ENCODE results near the gene RAP2C. TPM values are rescaled to one million over a fixed set of nuclear protein-coding genes. Genes with fewer than 3 reads are reported as not detected.
A peak's percentile ranks its signal among the peaks of the same experiment; 100 is the strongest.

The RAP2C gene
- total RNA-seq, 2 experiments from 2014 or later, result 47.1 to 47.8 TPM

- ChIA-PET CTCF (interaction anchor here (0.6 kb wide), 1 partner anchor 1099 kb away, joined by 3 read pairs; no protein-coding TSS in a partner anchor), POLR2A (interaction anchor here (0.8 to 2.7 kb wide), 9 partner anchors 8 to 404 kb away, joined by 3 to 9 read pairs (median 4); partner anchors contain the start of genes MBNL3 and STK26)
- no peaks in the 10 kb centered on the region for H3K27me3 Mint-ChIP-seq
- peak overlapping the region; percentile 79 for H3K4me3 Mint-ChIP-seq
- H3K9me3 Mint-ChIP-seq, result no peaks in the 10 kb centered on the region
- peaks cover 35% of the 10 kb centered on the region for H3K4me1 Mint-ChIP-seq
- H3K27ac Mint-ChIP-seq, result peak overlapping the region; percentile 91
- DNase-seq, result peak; percentile 76
- H3K36me3 Mint-ChIP-seq (ENCODE audit: low read depth), result peaks cover 26% of the 10 kb centered on the region
These were observed 1.8 kb downstream of the RAP2C start for GRCh38 chrX:132217203-132218073.

DNA sequence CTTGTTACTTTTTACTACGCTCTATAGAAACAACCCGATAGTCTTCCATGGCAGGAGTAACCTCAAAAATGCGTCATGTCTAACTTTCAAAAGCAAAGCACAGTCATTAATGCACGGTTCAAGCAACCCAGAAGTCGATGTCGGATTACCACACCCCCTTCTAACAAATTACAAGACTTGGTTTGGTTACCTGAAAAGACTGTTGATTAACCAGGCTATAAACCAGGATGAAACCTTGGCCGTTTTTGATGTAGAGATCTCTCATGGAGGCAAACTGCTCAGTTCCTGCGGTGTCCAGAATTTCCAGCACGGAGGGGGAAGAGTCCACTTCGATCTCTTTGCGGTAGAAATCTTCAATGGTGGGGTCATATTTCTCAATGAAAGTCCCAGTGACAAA, 2.4 kb downstream of the RAP2C start:
- no peak for DNase-seq
- Mint-ChIP-seq H3K4me1 (peaks cover 38% of the 10 kb centered on the region), H3K27me3 (no peaks in the 10 kb centered on the region), H3K36me3 (ENCODE audit: low read depth) (peaks cover 29% of the 10 kb centered on the region), H3K9me3 (no peaks in the 10 kb centered on the region), H3K4me3 (peak overlapping the region; percentile 79), H3K27ac (peak overlapping the region; percentile 91)
- CTCF ChIA-PET, result no interaction called here
- POLR2A ChIA-PET, result interaction anchor here (0.8 to 1.7 kb wide), 5 partner anchors 8 to 403 kb away, joined by 3 to 5 read pairs (median 4); partner anchors contain the start of gene STK26

- ChIA-PET CTCF (no interaction called here), POLR2A (interaction anchor here (0.8 to 1.7 kb wide), 4 partner anchors 9 to 403 kb away, joined by 3 to 5 read pairs (median 4); partner anchors contain the start of gene STK26)
- H3K27me3 Mint-ChIP-seq, result no peaks in the 10 kb centered on the region
- H3K36me3 Mint-ChIP-seq (ENCODE audit: low read depth), result peaks cover 34% of the 10 kb centered on the region
- peak overlapping the region; percentile 79 for H3K4me3 Mint-ChIP-seq
- no peak for DNase-seq
- H3K4me1 Mint-ChIP-seq, result peaks cover 43% of the 10 kb centered on the region
- no peaks in the 10 kb centered on the region for H3K9me3 Mint-ChIP-seq
- peak overlapping the region; percentile 91 for H3K27ac Mint-ChIP-seq
These were observed 3.0 kb downstream of the RAP2C start for GRCh38 chrX:132216283-132216682.

- Mint-ChIP-seq H3K27me3 (no peaks in the 10 kb centered on the region), H3K4me1 (peaks cover 45% of the 10 kb centered on the region), H3K36me3 (ENCODE audit: low read depth) (peaks cover 45% of the 10 kb centered on the region), H3K4me3 (peak overlapping the region; percentile 34), H3K9me3 (no peaks in the 10 kb centered on the region), H3K27ac (peak overlapping the region; percentile 48)
- POLR2A ChIA-PET, result no interaction called here
- DNase-seq, result no peak
- CTCF ChIA-PET, result no interaction called here
These were observed 4.7 kb downstream of the RAP2C start for GRCh38 chrX:132214518-132214917.

- no peak overlapping the region for H3K4me3 Mint-ChIP-seq
These were observed 9.7 kb downstream of the RAP2C start for GRCh38 chrX:132209527-132209926.

DNA sequence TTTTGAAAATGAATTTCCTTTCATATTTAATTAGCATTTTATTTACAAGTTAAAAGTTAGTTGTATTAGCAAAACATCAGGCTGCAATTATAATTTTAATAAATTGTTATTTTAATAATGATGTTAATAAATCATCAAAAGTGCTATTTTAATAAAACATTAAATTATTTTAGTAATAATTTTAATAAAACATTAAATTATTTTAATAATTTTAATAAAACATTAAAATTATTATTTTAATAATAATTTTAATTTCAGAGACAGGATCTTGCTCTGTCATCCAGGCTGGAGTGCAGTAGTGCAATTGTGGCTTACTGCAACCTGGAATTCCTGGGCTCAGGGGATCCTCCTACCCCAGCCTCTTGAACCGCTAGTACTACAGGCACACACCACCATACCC, 10.8 kb downstream of the RAP2C start:
- ChIA-PET POLR2A (interaction anchor here (1.0 kb wide), 1 partner anchor 9 kb away, joined by 4 read pairs; no protein-coding TSS in a partner anchor), CTCF (interaction anchor here (1.1 kb wide), 1 partner anchor 382 kb away, joined by 3 read pairs; no protein-coding TSS in a partner anchor)
- no peaks in the 10 kb centered on the region for H3K9me3 Mint-ChIP-seq
- no peak overlapping the region for H3K4me3 Mint-ChIP-seq
- peaks cover 27% of the 10 kb centered on the region for H3K4me1 Mint-ChIP-seq
- DNase-seq, result no peak
- H3K36me3 Mint-ChIP-seq (ENCODE audit: low read depth), result peaks cover 40% of the 10 kb centered on the region
- H3K27me3 Mint-ChIP-seq, result no peaks in the 10 kb centered on the region
- no peak overlapping the region for H3K27ac Mint-ChIP-seq

More at GRCh38 chrX:132209527-132209926, 9.7 kb downstream of the RAP2C start:
- no peaks in the 10 kb centered on the region for H3K9me3 Mint-ChIP-seq
- peaks cover 36% of the 10 kb centered on the region for H3K4me1 Mint-ChIP-seq
- no peaks in the 10 kb centered on the region for H3K27me3 Mint-ChIP-seq
- H3K36me3 Mint-ChIP-seq (ENCODE audit: low read depth), result peaks cover 50% of the 10 kb centered on the region
- ChIA-PET CTCF (no interaction called here), POLR2A (interaction anchor here (1.0 kb wide), 1 partner anchor 8 kb away, joined by 4 read pairs; no protein-coding TSS in a partner anchor)
- H3K27ac Mint-ChIP-seq, result no peak overlapping the region
- DNase-seq, result no peak

GRCh38 chrX:132207996-132208395, 11.3 kb downstream of the RAP2C start:
- ChIA-PET POLR2A (interaction anchor here (1.4 kb wide), 1 partner anchor 9 kb away, joined by 4 read pairs; no protein-coding TSS in a partner anchor), CTCF (interaction anchor here (1.1 kb wide), 1 partner anchor 381 kb away, joined by 3 read pairs; no protein-coding TSS in a partner anchor)
- peaks cover 39% of the 10 kb centered on the region for H3K36me3 Mint-ChIP-seq (ENCODE audit: low read depth)
- H3K27ac Mint-ChIP-seq, result no peak overlapping the region
- H3K4me3 Mint-ChIP-seq, result no peak overlapping the region
- H3K27me3 Mint-ChIP-seq, result no peaks in the 10 kb centered on the region
- peaks cover 26% of the 10 kb centered on the region for H3K4me1 Mint-ChIP-seq
- no peaks in the 10 kb centered on the region for H3K9me3 Mint-ChIP-seq
- DNase-seq, result no peak

DNA sequence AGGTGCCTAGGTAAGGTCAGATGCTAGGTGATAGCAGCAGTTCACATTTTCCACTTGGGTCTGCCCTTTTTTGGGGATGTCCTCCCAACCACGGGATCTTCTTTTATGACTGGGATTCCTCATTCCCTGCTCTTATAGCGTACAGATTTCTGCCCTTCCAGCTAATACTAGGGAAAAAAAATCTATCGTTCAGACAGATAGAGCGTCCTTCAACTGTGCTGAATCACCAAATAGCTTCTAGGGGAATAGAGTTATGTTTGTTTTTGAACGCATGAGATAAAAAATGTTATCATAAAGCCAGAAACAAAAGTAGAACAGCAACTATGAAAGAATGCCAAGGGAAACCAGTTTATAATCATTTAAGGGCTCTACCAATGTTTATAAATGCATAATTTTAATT, 13.0 kb downstream of the RAP2C start:
- POLR2A ChIA-PET, result no interaction called here
- no peak for DNase-seq
- H3K36me3 Mint-ChIP-seq (ENCODE audit: low read depth), result peaks cover 24% of the 10 kb centered on the region
- H3K4me1 Mint-ChIP-seq, result peaks cover 12% of the 10 kb centered on the region
- no peaks in the 10 kb centered on the region for H3K9me3 Mint-ChIP-seq
- CTCF ChIA-PET, result no interaction called here
- H3K27me3 Mint-ChIP-seq, result no peaks in the 10 kb centered on the region
- H3K27ac Mint-ChIP-seq, result no peak overlapping the region
- H3K4me3 Mint-ChIP-seq, result no peak overlapping the region

DNA sequence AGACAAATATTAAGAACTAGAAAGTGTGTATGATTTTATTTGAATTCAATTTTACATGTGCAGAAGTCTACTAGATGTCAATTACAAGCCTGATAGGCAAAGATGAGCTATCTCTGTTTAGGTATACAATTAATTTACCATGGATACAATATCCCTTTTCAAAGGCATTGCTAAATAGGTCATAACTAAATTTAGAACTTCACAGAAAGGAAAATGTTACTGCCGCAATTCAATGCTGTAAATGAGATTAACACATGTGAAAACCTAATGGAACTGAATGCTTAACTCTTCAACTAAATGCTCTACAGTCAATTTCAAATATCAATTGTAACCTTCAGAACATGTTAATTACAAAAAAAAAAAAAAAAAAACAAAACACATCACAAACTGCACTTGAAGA, 14.6 kb downstream of the RAP2C start:
- Mint-ChIP-seq H3K36me3 (ENCODE audit: low read depth) (peaks cover 15% of the 10 kb centered on the region), H3K27ac (no peak overlapping the region), H3K9me3 (no peaks in the 10 kb centered on the region), H3K4me3 (no peak overlapping the region), H3K4me1 (peaks cover 7% of the 10 kb centered on the region), H3K27me3 (no peaks in the 10 kb centered on the region)
- DNase-seq, result no peak
- POLR2A ChIA-PET, result no interaction called here
- CTCF ChIA-PET, result no interaction called here

DNA sequence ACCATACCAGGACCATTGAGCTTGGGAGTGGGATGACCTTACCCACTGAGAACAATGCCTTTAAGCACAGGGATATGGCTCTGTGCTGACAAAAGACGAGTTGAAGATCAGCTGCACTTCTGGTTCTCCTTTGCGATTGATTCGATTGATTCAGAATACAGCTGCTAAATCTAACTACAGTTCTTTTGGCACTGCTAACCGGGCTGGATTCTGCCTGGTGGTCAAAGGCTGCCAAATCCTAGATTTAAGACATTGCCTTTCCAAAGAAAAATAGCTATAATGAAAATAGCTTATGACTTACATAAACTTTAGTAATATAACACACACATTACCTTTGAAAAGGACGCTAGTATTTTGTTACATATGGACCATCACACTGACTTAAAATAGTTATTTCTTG, 18.3 kb downstream of the RAP2C start:
- H3K9me3 Mint-ChIP-seq, result no peaks in the 10 kb centered on the region
- POLR2A ChIA-PET, result interaction anchor here (1.7 kb wide), 1 partner anchor 18 kb away, joined by 6 read pairs; the partner anchor contains the start of gene RAP2C
- H3K4me3 Mint-ChIP-seq, result no peak overlapping the region
- DNase-seq, result no peak
- H3K4me1 Mint-ChIP-seq, result no peaks in the 10 kb centered on the region
- H3K27ac Mint-ChIP-seq, result no peak overlapping the region
- peaks cover 2% of the 10 kb centered on the region for H3K36me3 Mint-ChIP-seq (ENCODE audit: low read depth)
- CTCF ChIA-PET, result interaction anchor here (1.1 kb wide), 1 partner anchor 109 kb away, joined by 3 read pairs; no protein-coding TSS in a partner anchor
- H3K27me3 Mint-ChIP-seq, result no peaks in the 10 kb centered on the region

- POLR2A ChIA-PET, result interaction anchor here (1.7 kb wide), 1 partner anchor 19 kb away, joined by 6 read pairs; the partner anchor contains the start of gene RAP2C
- Mint-ChIP-seq H3K36me3 (ENCODE audit: low read depth) (no peaks in the 10 kb centered on the region), H3K27ac (no peak overlapping the region), H3K27me3 (no peaks in the 10 kb centered on the region), H3K9me3 (peaks cover 1% of the 10 kb centered on the region), H3K4me3 (no peak overlapping the region), H3K4me1 (no peaks in the 10 kb centered on the region)
- CTCF ChIA-PET, result no interaction called here
- no peak for DNase-seq
These were observed 19.3 kb downstream of the RAP2C start for GRCh38 chrX:132199941-132200340.

DNA sequence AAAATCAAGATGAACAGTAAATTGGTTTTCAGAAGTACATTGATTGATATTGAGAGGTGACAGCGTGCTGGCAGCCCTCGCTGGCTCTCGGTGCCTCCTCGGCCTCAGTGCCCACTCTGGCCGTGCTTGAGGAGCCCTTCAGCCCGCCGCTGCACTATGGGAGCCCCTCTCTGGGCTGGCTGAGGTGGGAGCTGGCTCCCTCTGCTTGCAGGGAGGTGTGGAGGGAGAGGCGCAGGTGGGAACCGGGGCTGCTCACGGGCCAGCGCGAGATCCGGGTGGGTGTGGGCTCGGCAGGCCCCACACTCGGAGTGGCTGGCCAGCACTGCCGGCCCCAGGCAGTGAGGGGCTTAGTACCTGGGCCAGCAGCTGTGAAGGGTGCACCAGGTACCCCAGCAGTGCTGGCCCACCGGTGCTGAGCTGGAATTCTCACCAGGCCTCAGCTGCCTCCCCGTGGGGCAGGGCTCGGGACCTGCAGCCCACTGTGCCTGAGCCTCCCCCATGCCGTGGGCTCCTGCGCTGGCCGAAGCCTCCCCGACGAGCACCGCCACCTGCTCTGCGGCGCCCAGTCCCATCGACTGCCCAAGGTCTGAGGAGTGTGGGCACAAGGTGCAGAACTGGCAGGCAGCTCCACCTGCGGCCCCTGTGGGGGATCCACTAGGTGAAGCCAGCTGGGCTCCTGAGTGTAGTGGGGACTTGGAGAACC, 25.2 kb downstream of the RAP2C start:
- Mint-ChIP-seq H3K36me3 (ENCODE audit: low read depth) (no peaks in the 10 kb centered on the region), H3K4me3 (no peak overlapping the region), H3K4me1 (no peaks in the 10 kb centered on the region), H3K27me3 (no peaks in the 10 kb centered on the region), H3K9me3 (peaks cover 5% of the 10 kb centered on the region), H3K27ac (no peak overlapping the region)
- no peak for DNase-seq
- ChIA-PET POLR2A (no interaction called here), CTCF (no interaction called here)

DNA sequence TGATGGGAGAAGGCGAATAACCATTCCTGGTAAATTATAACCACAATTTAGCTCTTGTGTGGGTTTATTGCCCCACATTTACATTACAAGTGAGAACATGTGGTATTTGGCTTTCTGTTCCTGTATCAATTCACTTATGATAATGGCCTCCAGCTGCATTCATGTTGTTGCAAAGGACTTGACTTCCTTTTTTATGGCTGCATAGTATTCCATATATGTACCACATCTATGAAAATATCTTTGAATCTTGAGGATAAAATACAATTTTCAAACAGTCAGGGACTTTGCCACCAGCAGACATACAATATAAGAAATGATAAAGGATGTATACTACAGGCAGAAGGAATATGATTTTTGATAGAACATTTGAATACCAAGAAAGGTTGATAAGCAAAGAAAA, 27.3 kb downstream of the RAP2C start:
- ChIA-PET CTCF (interaction anchor here (1.6 kb wide), 1 partner anchor 28 kb away, joined by 4 read pairs; the partner anchor contains the start of gene RAP2C), POLR2A (no interaction called here)
- no peaks in the 10 kb centered on the region for H3K27me3 Mint-ChIP-seq
- no peaks in the 10 kb centered on the region for H3K4me1 Mint-ChIP-seq
- peaks cover 5% of the 10 kb centered on the region for H3K9me3 Mint-ChIP-seq
- no peak overlapping the region for H3K27ac Mint-ChIP-seq
- no peak overlapping the region for H3K4me3 Mint-ChIP-seq
- no peak for DNase-seq
- H3K36me3 Mint-ChIP-seq (ENCODE audit: low read depth), result no peaks in the 10 kb centered on the region

All from activated CD4-positive, alpha-beta memory T cell treated with anti-CD3 and anti-CD28 coated beads, Interleukin-2, amount 10 ng/mL, durations not matched to agents 7 days and 5 days (primary cell).